ENCODE results near the gene CATSPERB. TPM values are rescaled to one million over a fixed set of nuclear protein-coding genes. Genes with fewer than 3 reads are reported as not detected.
"Not testable (repeated sequence)": the region's sequence is repeated elsewhere in the genome, so short reads cannot be mapped to it uniquely, and the experiment has no call there.

CATSPERB gene
- total RNA-seq, 4 donors from 2014 or later: 0.29 to 4.1 (median 2.6) TPM

DNA sequence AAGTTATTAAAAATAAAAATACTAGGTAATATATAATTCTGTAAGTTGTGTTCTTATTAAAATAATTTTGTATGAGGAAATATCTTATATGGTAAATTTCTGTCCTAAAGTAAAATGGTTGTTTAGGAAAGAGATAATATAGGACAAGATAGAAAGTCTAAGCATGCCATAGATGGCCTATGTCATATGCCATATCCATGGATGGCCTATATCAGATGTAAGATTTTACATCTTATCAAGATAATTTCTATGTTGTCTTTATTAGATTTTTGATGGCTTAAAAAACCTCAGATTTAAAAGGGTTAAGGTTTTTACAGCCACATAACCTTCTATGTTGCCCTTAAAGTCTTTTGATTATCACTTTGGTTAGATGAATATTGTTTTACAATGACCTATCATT is 52.6 kb downstream of the CATSPERB start:
- TF ChIP-seq POLR2A (IDR thresholded peaks at IDR 0.05): no peak
- TF ChIP-seq CTCF (IDR thresholded peaks at IDR 0.05): no peak
- no peak overlapping the region for H3K4me3 ChIP-seq

DNA sequence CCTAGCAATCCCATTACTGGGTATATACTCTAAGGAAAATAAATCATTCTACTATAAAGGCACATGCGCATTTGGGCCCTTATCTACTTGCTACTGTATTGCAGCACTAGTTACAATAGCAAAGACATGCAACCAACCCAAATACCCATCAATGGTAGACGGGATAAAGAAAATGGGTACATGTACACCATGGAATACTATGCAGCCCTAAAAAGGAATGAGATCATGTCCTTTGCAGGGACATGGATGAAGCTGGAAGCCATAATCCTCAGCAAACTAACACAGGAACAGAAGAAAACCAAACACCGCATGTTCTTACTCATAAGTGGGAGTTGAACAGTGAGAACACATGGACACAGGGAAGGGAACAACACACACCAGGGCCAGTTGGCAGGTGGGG is 54.2 kb downstream of the CATSPERB start:
- intact Hi-C loops (cut with DNase I; ENCODE audit: low total_unique reads); H3K4me1 ChIP-seq; H3K36me3 ChIP-seq; H3K27me3 ChIP-seq; DNase-seq; H3K27ac ChIP-seq; H3K9me3 ChIP-seq; H3K4me3 ChIP-seq: not testable (repeated sequence)

More for the DNA sequence above, 52.6 kb downstream of the CATSPERB start:
- no peaks in the 10 kb centered on the region for H3K27me3 ChIP-seq
- no peak overlapping the region for H3K27ac ChIP-seq
- no peaks in the 10 kb centered on the region for H3K4me1 ChIP-seq
- no peaks in the 10 kb centered on the region for H3K9me3 ChIP-seq
- intact Hi-C loops (cut with DNase I; ENCODE audit: low total_unique reads): no loop called here
- no peaks in the 10 kb centered on the region for H3K36me3 ChIP-seq
- no peak for DNase-seq

- H3K4me1 ChIP-seq: no peaks in the 10 kb centered on the region
- H3K9me3 ChIP-seq: no peaks in the 10 kb centered on the region
- no peaks in the 10 kb centered on the region for H3K36me3 ChIP-seq
- no peak overlapping the region for H3K27ac ChIP-seq
- DNase-seq: no peak
- TF ChIP-seq POLR2A (IDR thresholded peaks at IDR 0.05): no peak
- TF ChIP-seq CTCF (IDR thresholded peaks at IDR 0.05): no peak
- H3K4me3 ChIP-seq: no peak overlapping the region
- intact Hi-C loops (cut with DNase I; ENCODE audit: low total_unique reads): no loop called here
- H3K27me3 ChIP-seq: no peaks in the 10 kb centered on the region
Observed at GRCh38 chr14:91674911-91675310, 57.0 kb downstream of the CATSPERB start.

- Histone ChIP-seq H3K9me3 (no peaks in the 10 kb centered on the region), H3K4me3 (no peak overlapping the region), H3K27ac (no peak overlapping the region), H3K36me3 (no peaks in the 10 kb centered on the region), H3K4me1 (no peaks in the 10 kb centered on the region), H3K27me3 (no peaks in the 10 kb centered on the region)
- TF ChIP-seq CTCF (IDR thresholded peaks at IDR 0.05) (no peak), POLR2A (IDR thresholded peaks at IDR 0.05) (no peak)
- intact Hi-C loops (cut with DNase I; ENCODE audit: low total_unique reads): no loop called here
- no peak for DNase-seq
Observed at GRCh38 chr14:91669867-91670266, 62.0 kb downstream of the CATSPERB start.

DNA sequence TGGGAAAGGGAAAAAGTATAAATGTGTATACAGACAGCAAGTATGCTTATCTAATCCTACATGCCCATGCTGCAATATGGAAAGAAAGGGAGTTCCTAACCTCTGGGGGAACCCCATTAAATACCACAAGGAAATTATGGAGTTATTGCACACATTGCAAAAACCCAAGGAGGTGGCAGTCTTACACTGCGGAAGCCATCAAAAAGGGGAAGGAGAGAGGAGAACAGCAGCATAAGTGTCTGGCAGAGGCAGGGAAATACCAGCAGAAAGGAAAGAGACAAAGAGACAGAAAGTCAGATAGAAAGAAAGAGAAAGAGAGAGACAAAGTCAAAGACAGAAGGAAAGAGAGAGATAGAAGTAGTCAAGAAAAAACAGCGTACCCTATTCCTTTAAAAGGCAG is 64.8 kb downstream of the CATSPERB start:
- H3K4me1 ChIP-seq; DNase-seq; H3K27me3 ChIP-seq; H3K27ac ChIP-seq; H3K9me3 ChIP-seq; intact Hi-C loops (cut with DNase I; ENCODE audit: low total_unique reads); H3K36me3 ChIP-seq; H3K4me3 ChIP-seq: not testable (repeated sequence)

GRCh38 chr14:91660790-91661189 is 71.1 kb downstream of the CATSPERB start:
- no peaks in the 10 kb centered on the region for H3K27me3 ChIP-seq
- H3K4me1 ChIP-seq: no peaks in the 10 kb centered on the region
- H3K36me3 ChIP-seq: no peaks in the 10 kb centered on the region
- H3K9me3 ChIP-seq: no peaks in the 10 kb centered on the region
- DNase-seq: no peak
- intact Hi-C loops (cut with DNase I; ENCODE audit: low total_unique reads): no loop called here
- no peak overlapping the region for H3K27ac ChIP-seq
- no peak for TF ChIP-seq CTCF (IDR thresholded peaks at IDR 0.05)
- TF ChIP-seq POLR2A (IDR thresholded peaks at IDR 0.05): no peak
- no peak overlapping the region for H3K4me3 ChIP-seq

All from uterus (tissue), 4 donors.